Ishikawa (cell line): Measurements from ENCODE around the gene INS.

Experiments used
- CEBPB ChIP-seq: IDR thresholded peaks from 2 replicates; pipeline ENCODE4 v1.6.1; 2012
- CREB1 ChIP-seq: IDR thresholded peaks from 2 replicates; pipeline ENCODE4 v1.6.1; 2012; ENCODE audit warnings: low read depth
- EGR1 ChIP-seq: IDR thresholded peaks from 2 replicates; pipeline ENCODE4 v1.6.1; 2012
- EP300 ChIP-seq: IDR thresholded peaks from 2 replicates; pipeline ENCODE4 v1.6.1; 2012; ENCODE audit warnings: borderline replicate concordance
- FOXM1 ChIP-seq: IDR thresholded peaks from 2 replicates; pipeline ENCODE4 v1.6.1; 2012; ENCODE audit warnings: low read depth, borderline replicate concordance
- MAX ChIP-seq: IDR thresholded peaks from 2 replicates; pipeline ENCODE4 v1.6.1; 2012
- NFIC ChIP-seq: IDR thresholded peaks from 2 replicates; pipeline ENCODE4 v1.6.1; 2012
- RAD21 ChIP-seq: IDR thresholded peaks from 2 replicates; pipeline ENCODE4 v1.6.1; 2012; ENCODE audit warnings: low read depth
- REST ChIP-seq: IDR thresholded peaks from 2 replicates; pipeline ENCODE4 v1.6.1; 2012; ENCODE audit warnings: low read depth, mild to moderate bottlenecking
- TAF1 ChIP-seq: IDR thresholded peaks from 2 replicates; pipeline ENCODE4 v1.6.1; 2012; ENCODE audit warnings: low read depth, mild to moderate bottlenecking
- TCF12 ChIP-seq: IDR thresholded peaks from 2 replicates; pipeline ENCODE4 v1.6.1; 2012; ENCODE audit warnings: low read depth
- TEAD4 ChIP-seq: IDR thresholded peaks from 2 replicates; pipeline ENCODE4 v1.6.1; 2012
- USF1 ChIP-seq: IDR thresholded peaks from 2 replicates; pipeline ENCODE4 v1.6.1; 2012
- YY1 ChIP-seq: IDR thresholded peaks from 2 replicates; pipeline ENCODE4 v1.6.1; 2012; ENCODE audit warnings: low read depth
- ZBTB7A ChIP-seq: IDR thresholded peaks from 2 replicates; pipeline ENCODE4 v1.6.1; 2012; ENCODE audit warnings: low read depth

The INS gene

GRCh38 chr11:2163428-2163978, 2.5 kb upstream of the INS start:
- no peak for TF ChIP-seq FOXM1
- TF ChIP-seq USF1 = no peak
- TF ChIP-seq EGR1 = no peak
- TF ChIP-seq REST = no peak
- no peak for TF ChIP-seq CREB1
- TF ChIP-seq NFIC = no peak
- no peak for TF ChIP-seq TCF12
- no peak for TF ChIP-seq TAF1
- no peak for TF ChIP-seq MAX
- no peak for TF ChIP-seq ZBTB7A
- TF ChIP-seq TEAD4 = no peak
- no peak for TF ChIP-seq YY1
- no peak for TF ChIP-seq CEBPB
- TF ChIP-seq EP300 = no peak
- no peak for TF ChIP-seq RAD21

GRCh38 chr11:2159536-2160413, 1.2 kb downstream of the INS start:
- TF ChIP-seq RAD21 = no peak
- TF ChIP-seq TCF12 = no peak
- no peak for TF ChIP-seq EP300
- TF ChIP-seq REST = no peak
- no peak for TF ChIP-seq TEAD4
- TF ChIP-seq YY1 = no peak
- no peak for TF ChIP-seq ZBTB7A
- TF ChIP-seq FOXM1 = no peak
- no peak for TF ChIP-seq CEBPB
- no peak for TF ChIP-seq EGR1
- TF ChIP-seq CREB1 = no peak
- no peak for TF ChIP-seq NFIC
- TF ChIP-seq MAX = no peak
- TF ChIP-seq TAF1 = no peak
- TF ChIP-seq USF1 = no peak

- TF ChIP-seq FOXM1 (no peak), RAD21 (no peak), REST (no peak), TAF1 (no peak), ZBTB7A (no peak), EP300 (no peak)
These were observed 2.0 kb downstream of the INS start for GRCh38 chr11:2158966-2159365.

GRCh38 chr11:2158296-2158737, 2.7 kb downstream of the INS start:
- TF ChIP-seq ZBTB7A (no peak), TAF1 (no peak), USF1 (no peak), FOXM1 (no peak), EP300 (no peak), CREB1 (no peak), CEBPB (no peak), YY1 (no peak), MAX (no peak), REST (no peak), TEAD4 (no peak), TCF12 (no peak), RAD21 (no peak), NFIC (no peak), EGR1 (no peak)
